SU-DHL-6 (cell line): Measurements from ENCODE around the gene DLG2.

ENCODE experiments used
- H2AFZ ChIP-seq: fragments of 200-600 bp; sonication (generic); 2 replicates; pipeline ENCODE4 v1.6.1; 2014; ENCODE audit warnings: low read depth, mild to moderate bottlenecking, moderate library complexity, mixed read lengths, antibody characterized with exemption, low read length; ENCODE audit not compliant: severe bottlenecking
- H3F3A ChIP-seq: fragments of 200-600 bp; shearing (Covaris generic); 2 replicates; pipeline ENCODE4 v1.6.0; 2016; ENCODE audit warnings: antibody characterized with exemption, mild to moderate bottlenecking; ENCODE audit not compliant: insufficient read depth
- H3K27ac ChIP-seq: fragments of 200-600 bp; sonication (generic); 2 replicates; pipeline ENCODE4 v1.5.1; 2016; ENCODE audit warnings: low read depth, mild to moderate bottlenecking, low read length, moderate library complexity, mixed read lengths
- H3K27me3 ChIP-seq: fragments of 200-600 bp; sonication (generic), shearing (Covaris generic); 2 replicates; pipeline ENCODE4 v1.6.0; 2014; ENCODE audit warnings: mild to moderate bottlenecking, low read length
- H3K36me3 ChIP-seq: fragments of 200-600 bp; sonication (generic); 2 replicates; pipeline ENCODE4 v1.6.1; 2014; ENCODE audit warnings: mild to moderate bottlenecking, low read length, mixed read lengths
- H3K4me2 ChIP-seq: fragments of 300-600, 200-600 bp; shearing (Covaris generic), sonication (generic); 2 replicates; pipeline ENCODE4 v1.6.0; 2014; ENCODE audit warnings: low read length, low read depth, mild to moderate bottlenecking; ENCODE audit not compliant: poor library complexity, severe bottlenecking
- H3K4me3 ChIP-seq: fragments of 200-600 bp; sonication (generic); 2 replicates; pipeline ENCODE4 v1.5.1; 2014; ENCODE audit warnings: antibody characterized with exemption, low read length, mild to moderate bottlenecking, mixed read lengths; ENCODE audit not compliant: insufficient read depth, poor library complexity, severe bottlenecking
- H3K79me2 ChIP-seq: fragments of 200-600 bp; sonication (generic); 2 replicates; pipeline ENCODE4 v1.6.1; 2014; ENCODE audit warnings: mild to moderate bottlenecking, low read length, moderate library complexity; ENCODE audit not compliant: insufficient read depth
- H3K9ac ChIP-seq: fragments of 200-600 bp; sonication (generic); 2 replicates; pipeline ENCODE4 v1.7.0; 2014; ENCODE audit warnings: mild to moderate bottlenecking, low read length
- H3K9me2 ChIP-seq: fragments of 200-600 bp; sonication (generic); replicated peaks from 2 replicates; pipeline ENCODE4 v1.6.1; 2014; ENCODE audit warnings: low read length; ENCODE audit not compliant: insufficient read depth
- H3K9me3 ChIP-seq: fragments of 200-600 bp; sonication (generic); 2 replicates; pipeline ENCODE4 v1.6.1; 2014; ENCODE audit warnings: low read length, mixed read lengths; ENCODE audit not compliant: insufficient read depth
- H4K20me1 ChIP-seq: fragments of 200-600 bp; sonication (generic); 2 replicates; pipeline ENCODE4 v1.6.1; 2014; ENCODE audit warnings: low read depth, mild to moderate bottlenecking, antibody characterized with exemption, low read length, moderate library complexity, mixed read lengths
- EZH2phosphoT487 ChIP-seq: fragments of 200-600 bp; sonication (generic), shearing (Covaris generic); conservative IDR thresholded peaks from 2 replicates; pipeline ENCODE4 v1.6.1; 2018; ENCODE audit warnings: mild to moderate bottlenecking, antibody characterized with exemption, low read length, moderate library complexity, mixed read lengths
- TF ChIP-seq, protein P1 (sequence below): fragments of 200-600 bp; sonication (generic); IDR thresholded peaks from one replicate; pipeline ENCODE4 v1.5.1; 2017; ENCODE audit warnings: antibody characterized with exemption, mild to moderate bottlenecking, low read length, moderate library complexity; ENCODE audit not compliant: insufficient read depth, poor library complexity, severe bottlenecking

The DLG2 gene

GRCh38 chr11:84061726-84062125 is 1565.4 kb downstream of the DLG2 start:
- no peak overlapping the region for H3K4me3 ChIP-seq
- no peaks in the 10 kb centered on the region for H3K9me3 ChIP-seq
- H3K27me3 ChIP-seq: no peaks in the 10 kb centered on the region
- no peaks in the 10 kb centered on the region for H3K79me2 ChIP-seq
- no peaks in the 10 kb centered on the region for H3F3A ChIP-seq
- H2AFZ ChIP-seq: no peak overlapping the region
- no peaks in the 10 kb centered on the region for H4K20me1 ChIP-seq
- no peak overlapping the region for H3K9ac ChIP-seq
- no peaks in the 10 kb centered on the region for H3K36me3 ChIP-seq
- H3K4me2 ChIP-seq: no peak overlapping the region
- TF ChIP-seq, protein P1, sequence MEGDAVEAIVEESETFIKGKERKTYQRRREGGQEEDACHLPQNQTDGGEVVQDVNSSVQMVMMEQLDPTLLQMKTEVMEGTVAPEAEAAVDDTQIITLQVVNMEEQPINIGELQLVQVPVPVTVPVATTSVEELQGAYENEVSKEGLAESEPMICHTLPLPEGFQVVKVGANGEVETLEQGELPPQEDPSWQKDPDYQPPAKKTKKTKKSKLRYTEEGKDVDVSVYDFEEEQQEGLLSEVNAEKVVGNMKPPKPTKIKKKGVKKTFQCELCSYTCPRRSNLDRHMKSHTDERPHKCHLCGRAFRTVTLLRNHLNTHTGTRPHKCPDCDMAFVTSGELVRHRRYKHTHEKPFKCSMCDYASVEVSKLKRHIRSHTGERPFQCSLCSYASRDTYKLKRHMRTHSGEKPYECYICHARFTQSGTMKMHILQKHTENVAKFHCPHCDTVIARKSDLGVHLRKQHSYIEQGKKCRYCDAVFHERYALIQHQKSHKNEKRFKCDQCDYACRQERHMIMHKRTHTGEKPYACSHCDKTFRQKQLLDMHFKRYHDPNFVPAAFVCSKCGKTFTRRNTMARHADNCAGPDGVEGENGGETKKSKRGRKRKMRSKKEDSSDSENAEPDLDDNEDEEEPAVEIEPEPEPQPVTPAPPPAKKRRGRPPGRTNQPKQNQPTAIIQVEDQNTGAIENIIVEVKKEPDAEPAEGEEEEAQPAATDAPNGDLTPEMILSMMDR: no peak
- TF ChIP-seq EZH2phosphoT487: no peak
- H3K27ac ChIP-seq: no peak overlapping the region
- no peaks in the 10 kb centered on the region for H3K9me2 ChIP-seq

DNA sequence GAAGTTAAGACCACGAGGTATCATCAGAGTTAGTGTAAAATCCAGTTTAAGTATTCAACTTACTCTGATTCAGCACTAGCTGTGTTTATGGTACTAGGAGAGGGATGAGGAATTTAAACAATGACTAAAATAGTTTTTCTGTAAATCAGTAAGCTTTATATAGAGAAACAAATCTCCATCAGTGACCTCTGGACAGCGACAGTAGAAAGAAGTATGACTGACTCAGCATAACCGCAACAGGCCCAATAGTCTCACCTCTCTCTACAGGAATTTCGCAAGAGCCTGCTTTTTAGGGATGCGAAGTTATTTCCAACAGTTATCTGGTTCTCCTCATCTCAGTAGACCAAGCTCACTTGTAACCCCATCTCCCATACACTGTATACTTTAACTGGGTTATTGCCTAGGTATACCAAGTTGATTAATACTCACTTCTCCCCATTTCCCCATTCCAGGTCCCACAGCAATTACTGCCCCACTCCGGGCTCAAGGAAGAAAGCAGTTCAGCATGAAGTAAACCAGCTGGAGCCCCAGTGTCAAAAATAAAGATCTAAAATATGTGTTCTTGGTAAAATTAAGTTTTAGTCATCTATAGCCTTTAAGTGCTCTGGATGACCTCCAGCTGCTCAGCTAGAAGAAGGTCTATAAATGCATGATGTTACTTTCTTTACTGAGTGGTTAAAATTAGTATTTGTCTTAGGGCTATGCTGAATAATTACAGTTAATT is 1570.3 kb downstream of the DLG2 start:
- Histone ChIP-seq H3K9ac (no peak overlapping the region), H2AFZ (no peak overlapping the region), H3K4me3 (no peak overlapping the region), H3K79me2 (no peaks in the 10 kb centered on the region), H3K9me3 (no peaks in the 10 kb centered on the region), H3K4me2 (no peak overlapping the region), H3K9me2 (no peaks in the 10 kb centered on the region), H3K36me3 (no peaks in the 10 kb centered on the region), H3F3A (no peaks in the 10 kb centered on the region), H4K20me1 (no peaks in the 10 kb centered on the region), H3K27me3 (no peaks in the 10 kb centered on the region), H3K27ac (no peak overlapping the region)
- no peak for TF ChIP-seq EZH2phosphoT487
- TF ChIP-seq, protein P1: no peak

DNA sequence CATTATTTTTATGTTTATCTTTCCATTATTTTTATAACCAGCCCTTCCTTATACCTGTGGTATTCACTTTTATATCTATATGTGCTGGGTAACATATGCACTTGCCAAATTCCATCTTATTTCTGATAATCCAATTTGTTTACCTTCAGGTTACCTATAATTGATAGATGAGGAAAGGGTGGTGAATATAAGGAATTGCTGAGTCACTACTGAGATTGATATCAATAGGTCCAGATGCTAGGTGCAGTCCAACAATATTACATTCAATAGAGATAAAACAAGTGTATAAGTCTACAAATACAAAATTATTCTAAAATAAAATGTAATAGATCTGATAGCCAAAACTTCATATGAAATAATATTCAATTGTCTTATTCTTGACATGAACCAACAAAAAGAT is 1582.0 kb downstream of the DLG2 start:
- Histone ChIP-seq H3K79me2 (no peaks in the 10 kb centered on the region), H3K9me2 (no peaks in the 10 kb centered on the region), H3K9me3 (no peaks in the 10 kb centered on the region), H4K20me1 (no peaks in the 10 kb centered on the region), H3K27ac (no peak overlapping the region), H3K4me3 (no peak overlapping the region), H3K27me3 (no peaks in the 10 kb centered on the region), H3K36me3 (no peaks in the 10 kb centered on the region), H3K9ac (no peak overlapping the region), H3K4me2 (no peak overlapping the region), H3F3A (no peaks in the 10 kb centered on the region), H2AFZ (no peak overlapping the region)
- TF ChIP-seq EZH2phosphoT487: no peak
- TF ChIP-seq, protein P1: no peak
